G401.6 (cell line): ENCODE data around the gene MRPL41.
"Not testable (repeated sequence)": the region's sequence is repeated elsewhere in the genome, so short reads cannot be mapped to it uniquely, and the experiment has no call there.

ENCODE experiments used
- FAIRE-seq: peaks from 2 replicates; lab custom pipeline; 2012; peaks lifted over from hg19 to GRCh38; lab: Jason Lieb, UNC

The MRPL41 gene

DNA sequence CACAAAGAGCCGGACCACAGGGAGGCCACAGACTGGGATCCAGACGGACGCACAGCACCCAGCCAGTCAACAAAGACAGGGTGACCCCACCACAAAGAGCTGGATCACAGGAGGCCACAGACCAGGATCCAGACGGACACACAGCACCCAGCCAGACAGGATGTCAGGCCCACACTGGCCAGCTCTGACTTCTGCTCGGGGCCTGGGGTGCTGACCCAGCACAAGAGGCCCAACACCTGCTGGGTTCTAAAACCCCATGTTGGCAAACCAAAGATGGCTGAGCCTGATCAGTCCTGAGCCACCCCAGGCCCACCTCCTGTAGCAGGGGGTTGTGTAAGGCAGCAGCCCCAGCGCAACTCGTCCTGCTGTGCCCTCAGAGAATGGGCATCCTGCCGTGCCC lies 32.3 kb downstream of the MRPL41 start:
- FAIRE-seq: no peak

DNA sequence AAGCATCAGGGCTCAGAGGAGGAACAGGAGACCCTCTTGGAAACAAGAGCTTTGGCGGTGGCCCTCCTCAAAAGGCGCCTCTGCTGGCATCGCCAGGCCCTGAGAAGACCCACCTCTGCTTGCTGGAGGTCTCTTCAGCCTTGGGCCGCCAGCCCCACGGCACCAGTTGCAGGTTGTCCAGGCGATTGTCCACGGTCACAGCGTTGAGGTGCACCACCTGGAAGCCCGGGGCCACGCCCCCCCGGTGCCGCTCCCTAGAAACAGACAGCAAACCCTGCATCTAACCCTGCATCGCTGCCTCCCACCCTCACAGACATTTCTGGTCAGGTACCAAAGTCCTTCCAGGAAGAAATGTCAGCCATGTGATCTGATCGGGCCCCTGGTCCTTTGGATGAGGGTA lies 35.2 kb downstream of the MRPL41 start:
- FAIRE-seq: no peak

DNA sequence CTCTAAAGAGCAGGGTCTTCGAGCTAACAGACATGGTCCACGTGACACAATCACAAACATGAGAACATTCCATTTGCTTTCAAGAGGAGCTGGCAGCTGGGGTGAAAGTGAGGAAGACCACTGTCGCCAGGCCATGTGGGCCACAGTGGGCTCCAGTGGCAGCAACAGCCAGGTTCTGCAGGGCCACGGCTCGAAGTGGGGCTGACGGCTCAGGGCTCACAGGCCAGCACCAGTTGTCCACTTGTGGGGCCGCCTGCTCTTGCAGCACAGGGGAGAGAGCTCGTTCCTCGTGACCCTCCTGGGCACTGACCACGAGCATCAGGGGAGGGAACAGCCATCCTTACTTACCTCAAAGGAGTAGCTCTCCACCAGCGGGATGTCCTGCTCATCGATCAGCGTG lies 36.6 kb downstream of the MRPL41 start:
- FAIRE-seq: no peak

DNA sequence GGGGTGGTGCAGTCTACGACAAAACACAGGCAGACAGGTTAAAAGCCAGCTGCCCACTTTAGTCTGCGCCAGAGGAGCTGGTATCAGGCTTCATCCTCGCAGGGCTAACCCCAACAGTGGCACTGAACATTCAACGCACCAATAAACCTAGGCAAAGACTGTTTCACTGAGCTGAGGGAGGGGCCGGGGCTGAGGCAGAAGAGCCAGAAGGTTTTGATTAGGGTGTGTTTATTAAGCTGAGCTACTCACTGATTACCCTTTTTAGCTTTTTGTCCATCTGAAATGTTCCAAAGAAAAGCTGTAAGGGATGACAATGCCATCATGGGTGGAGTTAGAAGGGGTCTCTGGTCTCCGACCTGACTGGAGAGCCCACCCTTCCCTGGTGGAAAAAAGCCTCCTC lies 37.2 kb downstream of the MRPL41 start:
- no peak for FAIRE-seq

DNA sequence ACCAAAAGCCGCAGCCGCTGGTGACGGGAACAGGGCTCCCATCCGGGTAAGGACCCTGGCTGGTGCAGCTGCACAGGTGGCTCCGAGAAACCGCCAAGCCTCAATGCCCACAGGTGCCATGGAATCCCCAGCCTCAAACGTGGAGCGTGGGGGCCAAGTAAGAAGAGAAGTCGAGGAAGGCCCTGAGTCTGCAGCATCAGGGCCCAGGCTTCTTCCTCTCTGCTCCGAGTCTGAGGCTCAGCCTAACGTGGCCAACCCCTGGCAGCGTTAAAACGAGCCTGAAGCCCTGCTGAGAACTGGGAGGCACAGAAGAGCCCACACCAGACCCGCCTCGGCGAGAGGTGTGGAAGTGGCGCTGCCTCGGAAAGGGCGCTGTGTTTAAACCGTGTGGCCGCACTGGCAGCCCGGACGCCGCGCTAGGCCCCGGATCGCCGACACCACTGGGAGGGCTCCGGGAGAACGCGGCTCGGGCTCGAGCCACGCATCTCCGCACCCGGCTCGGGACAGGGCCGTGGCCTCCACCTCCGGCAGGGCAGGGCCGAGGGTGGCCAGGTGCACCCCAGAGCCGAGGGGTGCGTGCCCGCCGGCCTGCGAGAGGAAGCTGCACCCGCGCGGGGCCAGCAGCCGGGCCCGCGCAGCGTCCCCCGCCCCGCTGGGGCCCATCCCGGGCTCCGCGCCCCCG lies 37.9 kb downstream of the MRPL41 start:
- no peak for FAIRE-seq

DNA sequence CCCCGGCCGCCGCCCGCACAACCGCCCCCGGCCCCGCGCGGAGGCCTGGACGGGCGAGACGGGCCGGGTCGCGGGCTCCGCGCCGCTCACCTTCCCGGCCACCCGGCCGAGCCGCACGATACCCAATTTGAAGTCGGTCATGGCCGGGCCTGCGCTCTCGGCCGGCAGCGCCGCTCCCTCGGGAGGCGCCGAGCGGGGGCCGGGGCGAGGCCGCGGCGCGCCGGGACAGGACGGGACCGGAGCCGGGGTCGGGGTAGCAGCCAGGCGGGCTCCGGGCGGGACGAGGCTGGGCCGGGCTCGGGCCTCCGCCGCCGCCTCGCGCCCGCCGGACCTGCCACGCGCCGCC lies 38.4 kb downstream of the MRPL41 start:
- no peak for FAIRE-seq

DNA sequence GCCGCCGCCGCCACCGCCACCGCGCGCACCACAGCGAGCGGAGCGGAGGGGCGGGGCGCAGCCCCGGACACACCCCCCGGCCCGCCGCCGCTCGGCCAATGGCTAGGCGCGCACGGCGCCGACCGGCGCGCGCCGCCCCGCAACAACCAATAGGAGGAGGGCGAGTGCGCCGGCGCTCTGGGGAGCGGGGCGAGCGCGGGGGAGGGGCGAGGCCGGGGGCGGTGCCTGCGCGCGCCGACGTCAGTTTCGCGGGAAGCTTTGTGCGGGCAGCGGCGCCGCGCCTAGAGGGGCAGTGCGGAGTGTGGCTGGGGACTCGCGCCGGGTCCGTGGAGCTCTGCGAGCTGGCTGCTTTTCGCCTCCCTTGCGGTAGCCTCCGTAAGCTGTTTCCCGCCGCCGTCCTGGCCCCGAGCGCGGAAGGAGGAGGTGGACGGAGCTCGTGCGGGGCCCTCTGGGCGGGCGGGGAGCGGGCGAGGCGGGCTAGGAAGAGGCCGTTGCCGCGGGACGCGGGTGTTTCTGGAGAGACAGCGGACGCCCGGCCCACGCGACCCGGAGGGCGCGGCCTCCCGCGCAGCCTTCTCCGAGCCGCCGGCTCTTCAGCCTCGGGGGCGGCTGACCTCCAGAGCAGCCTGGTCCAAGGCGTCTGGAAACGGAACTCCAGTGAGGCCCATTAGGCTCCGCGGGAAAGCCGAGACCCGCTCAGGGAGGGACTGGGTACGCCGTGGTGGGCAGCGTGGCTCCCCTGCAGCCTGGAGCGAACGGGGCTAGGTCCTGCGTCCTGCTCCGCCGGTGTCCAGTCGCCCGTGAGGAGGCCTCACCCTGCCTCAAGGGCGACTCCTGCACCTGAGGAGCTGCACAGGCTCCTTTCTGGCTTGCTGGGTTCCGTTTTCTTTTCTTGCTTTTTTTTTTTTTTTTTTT lies 39.0 kb downstream of the MRPL41 start, which contains the start of gene ZMYND19:
TSS of gene ZMYND19 (minus strand) at position 44 of the 915 bp plus-strand sequence. CDS start 249 bp downstream, outside the sequence.
- FAIRE-seq: no peak

DNA sequence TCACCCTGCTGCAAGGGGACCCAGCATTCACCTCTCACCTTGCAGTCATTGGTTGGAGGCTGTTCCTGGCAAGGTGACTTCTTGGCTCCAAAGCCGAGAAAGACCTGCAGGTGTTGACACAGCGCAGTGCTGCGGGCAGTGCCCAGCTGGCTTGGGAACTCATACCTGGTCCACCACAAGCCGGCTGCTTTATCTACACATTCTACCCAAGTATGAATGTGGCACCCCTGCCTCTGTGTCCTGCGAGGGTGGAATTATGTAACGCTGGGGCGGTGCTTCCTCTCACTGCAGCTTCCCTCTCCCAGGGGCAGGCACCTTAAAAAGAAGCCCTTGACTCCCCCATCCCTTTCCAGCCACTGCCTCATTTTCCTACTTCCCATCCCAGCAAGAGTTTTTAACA lies 41.1 kb downstream of the MRPL41 start:
- no peak for FAIRE-seq

DNA sequence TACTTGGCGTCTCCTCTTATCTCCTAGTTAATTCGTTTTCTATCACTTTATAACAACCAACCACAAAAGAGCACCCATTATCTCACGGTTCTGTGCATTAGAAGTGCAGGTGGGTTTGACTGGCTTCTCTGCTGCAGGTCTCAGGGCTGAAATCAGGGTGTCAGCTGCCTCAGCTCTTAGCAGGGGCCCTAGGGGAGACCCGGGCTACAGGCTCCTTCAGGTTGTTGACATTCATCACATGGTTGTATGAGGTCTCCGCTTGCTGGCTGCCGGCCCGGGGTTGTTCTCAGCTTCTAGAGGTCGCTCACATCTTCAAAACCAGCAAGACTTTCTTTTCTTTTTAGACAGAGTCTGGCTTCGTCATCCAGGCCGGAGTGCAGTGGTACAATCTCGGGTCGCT lies 41.5 kb downstream of the MRPL41 start:
- no peak for FAIRE-seq

DNA sequence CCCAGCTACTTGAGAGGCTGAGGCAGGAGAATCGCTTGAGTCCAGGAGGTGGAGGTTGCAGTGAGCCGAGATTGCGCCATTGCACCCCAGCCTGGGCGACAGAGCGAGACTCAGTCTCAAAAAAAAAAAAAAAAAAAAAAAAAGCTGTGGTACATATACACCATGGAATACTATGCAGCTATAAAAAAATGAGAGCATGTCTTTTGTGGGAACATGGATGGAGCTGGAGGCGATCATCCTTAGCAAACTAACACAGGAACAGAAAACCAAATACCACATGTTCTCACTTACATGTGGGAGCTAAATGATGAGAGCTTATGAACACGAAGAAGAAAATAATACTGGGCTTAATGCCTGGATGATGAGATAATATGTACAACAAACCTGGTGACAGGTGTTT lies 44.9 kb downstream of the MRPL41 start:
- not testable (repeated sequence) for FAIRE-seq

DNA sequence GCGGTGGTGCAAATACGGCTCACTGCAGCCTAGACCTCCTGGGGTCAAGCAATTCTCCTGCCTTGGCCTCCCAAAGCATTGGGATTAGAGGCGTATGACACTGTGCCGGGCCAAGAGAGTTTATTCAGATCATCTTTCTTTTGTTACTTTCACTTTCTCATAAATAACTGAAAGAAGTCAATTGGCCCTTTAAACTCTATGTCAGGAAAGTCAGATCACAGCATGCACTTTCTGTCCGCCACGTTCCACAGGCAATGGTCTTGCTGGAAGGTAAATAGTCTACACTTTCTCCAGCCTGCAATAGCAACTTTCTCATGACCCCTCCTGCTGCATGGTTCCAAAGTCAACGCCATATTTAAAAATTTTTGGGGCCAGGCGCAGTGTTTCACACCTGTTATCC lies 47.3 kb downstream of the MRPL41 start:
- FAIRE-seq: no peak
